ENCODE measurements around the gene DNAH10.
"Not testable (repeated sequence)": the region's sequence is repeated elsewhere in the genome, so short reads cannot be mapped to it uniquely, and the experiment has no call there.

The DNAH10 gene

DNA sequence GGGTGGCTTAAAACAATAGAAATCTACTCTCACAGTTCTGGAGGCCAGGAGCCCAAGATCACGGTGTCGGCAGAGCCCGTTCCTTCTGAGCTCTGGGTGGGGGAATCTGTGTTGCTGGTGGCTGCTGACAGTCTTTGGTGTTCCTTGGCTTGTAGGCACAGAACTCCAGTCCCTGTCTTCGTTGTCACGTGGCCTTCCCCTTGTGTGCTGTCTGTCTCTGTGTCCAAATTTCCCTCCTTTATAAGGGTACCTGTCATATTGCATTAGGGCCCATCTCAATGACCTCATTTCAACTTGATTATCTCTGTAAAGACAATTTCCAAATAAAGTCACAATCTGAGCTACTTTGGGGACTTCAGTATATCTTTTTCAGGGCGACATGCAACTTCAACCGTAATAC is 128.9 kb downstream of the DNAH10 start:
- DNase-seq = no peak

DNA sequence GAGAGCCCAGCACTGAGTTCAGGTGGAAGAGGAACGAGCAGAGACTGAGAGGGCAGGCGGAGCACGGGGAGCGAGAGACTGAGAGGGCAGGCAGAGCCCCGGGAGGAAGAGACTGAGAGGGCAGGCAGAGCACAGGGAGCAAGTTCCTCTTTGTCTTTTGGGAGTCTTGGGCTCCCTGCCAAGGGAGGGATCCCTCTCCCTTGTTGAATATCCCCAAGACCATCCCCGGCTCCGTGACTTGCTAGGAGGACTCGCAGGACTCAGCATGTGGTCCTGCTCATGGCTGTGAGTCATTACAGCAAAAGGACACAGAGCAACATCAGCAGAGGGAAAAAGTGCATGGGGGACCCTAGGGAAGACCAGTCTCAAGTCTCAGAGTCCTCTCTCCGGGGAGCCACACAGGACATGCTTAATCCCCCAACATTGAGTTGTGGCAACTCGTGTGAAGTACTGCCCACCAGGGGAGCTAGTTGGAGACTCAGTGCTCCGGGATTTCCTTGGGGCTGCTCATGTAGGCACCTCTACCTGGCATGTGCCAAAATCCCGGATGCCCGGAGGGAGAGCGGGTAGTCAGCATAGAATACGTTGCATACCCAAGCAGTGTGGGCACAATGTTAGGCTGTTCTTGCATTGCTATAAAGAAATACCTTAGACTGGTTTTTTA is 129.5 kb downstream of the DNAH10 start:
- no peak for DNase-seq

DNA sequence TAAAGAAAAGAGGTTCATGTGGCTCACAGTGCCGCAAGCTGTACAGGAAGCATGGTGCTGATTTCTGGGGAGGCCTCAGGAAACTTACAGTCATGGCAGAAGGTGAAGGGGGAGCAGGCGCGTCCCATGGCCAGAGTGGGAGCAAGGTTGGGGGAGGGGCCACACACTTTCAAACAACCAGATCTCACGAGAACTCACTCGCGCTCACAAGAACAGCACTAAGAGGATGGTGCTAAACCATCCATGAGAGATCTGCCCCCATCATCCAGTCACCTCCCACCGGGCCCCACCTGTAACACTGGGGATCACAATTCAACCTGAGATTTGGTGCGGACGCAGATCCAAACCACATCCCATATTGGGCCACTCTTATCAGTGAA is 130.1 kb downstream of the DNAH10 start:
- DNase-seq = no peak

DNA sequence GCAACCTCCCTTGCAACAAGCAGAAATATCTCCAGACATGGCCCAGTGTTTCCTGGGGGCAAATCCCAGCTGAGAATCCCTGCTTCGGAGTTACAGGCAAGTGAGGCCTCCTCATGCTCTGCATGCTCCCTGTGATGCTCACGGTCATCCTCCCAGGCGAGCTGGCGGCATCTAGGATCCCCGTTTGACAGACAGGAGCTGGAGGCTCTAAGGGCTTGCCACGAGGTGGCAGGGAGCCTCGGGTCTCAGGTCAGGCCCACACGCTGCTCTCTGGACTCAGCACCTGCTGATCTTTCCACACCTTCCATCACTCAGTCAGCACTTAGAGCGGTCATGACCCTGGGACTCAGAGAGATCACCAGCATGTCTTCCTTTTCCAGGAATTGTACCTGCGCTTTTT is 130.8 kb downstream of the DNAH10 start:
- DNase-seq = no peak

DNA sequence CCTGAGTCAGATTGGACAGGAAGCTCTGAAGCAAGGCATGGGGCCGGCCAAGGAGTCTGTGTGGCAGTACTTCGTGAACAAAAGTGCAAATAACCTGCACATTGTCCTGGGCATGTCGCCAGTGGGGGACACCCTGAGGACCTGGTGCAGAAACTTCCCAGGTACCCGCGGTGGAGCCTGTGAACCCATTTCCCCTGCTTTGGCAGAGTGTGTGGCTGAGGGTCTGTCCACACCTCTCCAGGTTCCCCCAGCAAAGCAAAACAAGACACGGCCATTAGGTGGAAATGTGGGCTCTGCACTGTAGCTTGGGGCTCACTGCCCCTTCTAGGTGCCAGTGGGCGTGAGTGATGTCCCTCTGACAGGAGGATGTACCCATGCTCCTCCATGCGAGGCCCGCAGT is 131.2 kb downstream of the DNAH10 start:
- DNase-seq = no peak

DNA sequence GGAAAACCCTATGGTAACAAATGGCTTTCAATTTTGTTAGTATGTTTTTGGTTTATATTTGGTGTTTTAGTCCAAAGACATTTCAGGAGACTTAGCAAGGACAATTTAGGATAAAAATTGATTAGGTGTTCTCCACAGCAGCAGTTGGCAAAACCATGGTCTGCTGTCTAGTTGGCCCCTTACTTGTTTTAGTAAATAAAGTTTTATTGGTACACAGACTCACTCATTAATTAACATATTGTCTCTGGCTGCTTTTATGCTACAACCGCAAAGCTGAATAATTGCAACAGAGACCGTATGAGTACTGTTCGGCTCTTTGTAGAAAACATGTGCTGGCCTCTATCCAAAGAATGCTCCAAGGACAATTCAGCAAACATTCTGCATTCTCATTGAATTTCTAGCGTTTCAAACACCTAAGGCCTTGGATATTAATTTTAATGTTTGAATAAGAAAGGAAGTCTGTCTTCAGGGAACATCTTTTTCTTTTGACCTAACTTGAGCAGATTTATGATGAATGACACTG is 132.8 kb downstream of the DNAH10 start:
- no peak for DNase-seq

DNA sequence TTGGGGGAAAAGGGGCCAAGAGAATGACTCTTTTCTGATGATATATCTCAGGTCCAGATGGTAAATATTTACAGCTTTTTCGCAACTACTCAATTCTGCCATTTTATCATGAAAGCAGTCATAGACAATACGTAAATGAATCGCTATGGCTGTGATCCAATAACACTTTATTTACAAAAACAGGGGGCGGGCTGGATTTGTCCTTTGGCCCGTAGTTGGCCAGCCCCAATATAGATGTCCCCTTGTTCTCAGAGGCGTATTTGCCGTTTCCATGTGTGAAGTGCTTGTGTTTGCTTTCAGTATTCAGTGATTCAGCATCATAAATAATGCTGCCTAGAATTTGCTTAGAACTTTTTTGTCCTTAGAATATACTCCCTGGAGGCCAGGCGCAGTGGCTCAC is 133.3 kb downstream of the DNAH10 start:
- no peak for DNase-seq

DNA sequence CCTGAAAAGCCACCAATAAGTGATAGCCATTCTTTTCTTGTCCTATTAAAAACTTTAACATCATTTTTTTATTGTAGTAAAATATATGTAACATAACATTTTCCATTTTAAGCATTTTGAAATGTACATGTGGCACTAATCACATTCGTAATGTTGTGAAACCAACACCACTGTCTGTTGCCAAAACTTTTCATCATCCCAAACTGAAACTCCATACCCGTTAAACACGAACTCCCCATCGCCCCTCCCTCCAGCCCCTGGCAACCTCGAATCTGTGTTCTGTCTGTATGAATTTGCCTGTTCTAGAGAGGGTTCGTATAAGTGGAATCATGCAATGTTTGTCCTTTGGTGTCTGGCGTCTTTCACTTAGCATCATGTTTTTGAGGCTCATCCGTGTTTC is 134.7 kb downstream of the DNAH10 start:
- DNase-seq = no peak

DNA sequence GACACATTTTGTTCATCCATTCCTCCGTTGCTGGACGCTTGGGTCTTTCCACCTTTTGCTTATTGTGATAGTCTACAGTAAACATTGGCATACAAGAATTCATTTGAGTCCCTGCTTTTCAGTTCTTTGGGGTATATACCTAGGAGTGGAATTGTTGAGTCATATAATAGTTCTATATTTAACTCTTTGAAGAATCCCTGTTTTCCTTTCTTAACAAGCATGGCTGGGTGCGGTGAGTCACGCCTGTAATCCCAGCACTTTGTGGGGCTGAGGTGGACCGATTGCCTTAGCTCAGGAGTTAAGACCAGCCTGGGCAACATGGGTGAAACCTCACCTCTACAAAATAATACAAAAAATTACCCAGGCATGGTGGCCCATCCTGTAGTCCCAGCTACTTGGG is 135.1 kb downstream of the DNAH10 start:
- DNase-seq = no peak

DNA sequence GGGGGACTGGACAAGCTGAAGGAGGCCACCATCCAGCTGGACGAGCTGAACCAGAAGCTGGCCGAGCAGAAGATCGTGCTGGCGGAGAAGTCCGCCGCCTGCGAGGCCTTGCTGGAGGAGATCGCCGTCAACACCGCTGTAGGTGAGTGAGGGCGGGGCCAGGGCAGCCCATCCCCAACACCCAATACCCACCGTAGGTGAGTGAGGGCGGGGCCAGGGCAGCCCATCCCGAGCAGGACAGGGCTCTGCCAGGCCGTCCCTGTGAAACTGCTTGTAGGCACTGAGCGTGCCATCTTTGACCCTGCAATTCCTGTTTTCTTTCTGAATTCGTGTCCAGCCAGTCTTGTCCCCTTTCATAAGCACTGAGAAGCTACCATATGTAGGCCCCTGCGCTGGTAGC is 136.6 kb downstream of the DNAH10 start:
- DNase-seq = no peak

DNA sequence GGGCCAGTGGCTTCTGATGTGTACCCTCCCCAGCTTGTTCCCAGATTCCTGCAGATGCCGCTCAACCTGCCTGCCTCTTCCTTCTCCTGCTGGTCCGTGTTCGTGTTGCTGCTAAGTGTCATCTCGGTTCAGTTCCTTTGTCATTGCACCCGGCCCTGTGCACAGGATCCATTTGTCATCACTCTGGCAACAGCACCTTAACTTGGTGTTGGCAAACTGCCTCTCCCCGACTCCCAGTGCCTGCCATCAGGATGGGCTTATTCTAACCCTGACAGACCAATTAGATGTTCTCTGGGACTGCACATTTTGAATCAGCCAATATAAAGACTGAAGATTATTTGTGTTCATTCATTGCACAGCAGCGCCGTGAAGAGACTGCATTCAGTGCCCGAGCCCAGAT is 137.3 kb downstream of the DNAH10 start:
- DNase-seq = no peak

DNA sequence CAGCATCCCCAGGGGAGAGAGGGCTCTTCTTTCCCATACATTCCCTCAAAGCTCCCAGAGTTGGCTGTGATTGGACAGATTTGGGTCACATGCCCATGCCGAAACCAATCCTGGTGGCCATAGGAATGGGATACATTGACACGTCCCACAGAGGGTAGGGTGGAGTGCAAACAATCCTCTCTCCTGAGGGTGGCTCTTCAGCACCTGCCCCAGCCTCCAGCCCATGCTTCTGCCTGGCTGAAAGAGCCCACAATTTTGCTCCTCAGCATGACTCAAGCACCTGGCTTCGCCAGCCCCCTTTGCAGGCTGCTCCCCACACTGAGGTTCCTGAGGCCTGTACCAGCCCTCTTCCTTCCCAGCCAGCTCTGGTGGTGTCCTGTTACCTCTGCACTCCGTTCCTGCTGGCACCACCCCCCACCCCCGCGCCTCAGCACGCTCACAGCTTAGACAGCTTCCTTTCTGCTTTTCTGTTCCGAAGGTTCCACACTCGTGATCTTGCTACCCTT is 138.8 kb downstream of the DNAH10 start:
- DNase-seq = no peak

DNA sequence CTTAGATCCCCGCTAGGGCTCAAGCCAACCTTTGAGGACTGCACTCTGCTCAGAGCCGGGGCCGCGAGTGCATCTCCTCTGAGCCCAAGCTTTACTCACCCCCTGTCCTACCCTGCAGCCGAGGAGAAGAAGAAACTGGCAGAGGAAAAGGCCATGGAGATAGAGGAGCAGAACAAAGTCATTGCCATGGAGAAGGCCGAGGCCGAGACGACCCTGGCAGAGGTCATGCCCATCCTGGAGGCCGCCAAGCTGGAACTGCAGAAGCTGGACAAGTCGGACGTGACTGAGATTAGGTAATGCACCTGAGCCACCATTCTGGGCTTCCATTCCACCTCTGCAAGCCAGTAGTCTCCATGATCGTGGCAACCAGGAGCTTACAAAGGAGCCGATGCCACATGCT is 140.7 kb downstream of the DNAH10 start:
- DNase-seq = no peak

DNA sequence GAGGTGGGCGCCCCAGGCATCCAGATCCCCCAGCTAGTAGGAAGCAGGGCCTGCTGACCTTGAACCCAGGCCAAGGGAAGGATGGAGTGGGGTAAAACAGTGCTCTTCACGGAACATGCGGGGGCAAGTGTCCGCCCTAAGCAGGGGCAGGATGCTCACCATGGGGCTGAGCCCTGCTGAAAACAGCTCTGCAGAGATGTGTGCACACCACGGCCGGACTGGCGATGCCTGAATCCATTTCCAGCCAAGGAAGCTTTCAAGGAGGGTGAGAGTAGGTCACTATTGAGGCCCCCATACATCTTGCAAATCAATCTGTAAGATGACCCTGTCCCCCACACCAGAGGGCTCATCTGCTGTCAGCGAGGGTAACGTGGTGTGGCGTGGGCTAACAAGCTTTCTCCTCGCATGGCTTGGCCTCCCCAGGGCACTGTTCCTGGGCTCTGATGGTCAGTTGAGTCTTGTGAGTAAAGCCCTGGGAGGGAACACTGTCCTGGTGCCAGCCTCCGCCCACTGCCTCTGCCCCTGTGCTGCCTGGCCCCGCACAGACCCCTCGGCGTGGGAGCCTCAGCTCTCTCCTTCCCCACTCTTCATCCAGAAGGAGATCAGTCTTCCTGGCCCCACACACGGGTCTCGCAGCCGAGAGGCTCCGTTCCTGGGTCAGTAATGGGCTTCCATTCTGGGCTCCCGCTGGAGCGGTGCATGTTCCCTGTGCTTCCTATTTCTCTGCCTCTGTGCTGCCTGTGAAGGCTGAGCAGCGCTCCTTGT is 141.4 kb downstream of the DNAH10 start:
- DNase-seq = no peak

DNA sequence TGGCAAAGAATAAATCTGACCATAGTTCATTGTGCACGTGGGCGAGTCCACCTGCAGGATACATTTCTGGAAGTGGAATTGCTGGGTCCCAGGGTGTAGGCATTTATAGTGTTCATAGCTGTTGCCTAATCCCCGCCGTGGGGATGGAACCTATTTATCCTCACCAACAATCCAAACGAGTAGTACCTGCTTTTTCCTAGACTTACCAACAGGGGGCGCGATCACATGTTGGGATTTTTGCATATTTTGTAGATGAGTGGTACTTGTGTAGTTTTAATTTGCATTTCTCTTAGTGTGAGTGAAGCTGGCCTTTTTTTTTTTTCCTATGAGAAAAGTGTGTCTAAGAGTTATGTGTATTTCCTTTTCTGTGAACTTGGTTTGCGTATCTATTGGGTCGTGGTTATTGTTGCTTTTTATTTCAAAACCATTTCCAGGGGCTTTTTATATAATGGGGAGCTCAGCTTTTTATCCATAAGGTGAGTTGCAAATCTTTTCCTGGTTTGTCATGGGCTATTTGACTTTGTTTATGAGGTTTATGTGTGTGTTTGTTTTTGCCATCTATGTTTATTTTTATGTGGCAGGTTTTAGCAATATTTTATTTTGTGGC is 143.3 kb downstream of the DNAH10 start:
- peak; percentile 42 for DNase-seq

DNA sequence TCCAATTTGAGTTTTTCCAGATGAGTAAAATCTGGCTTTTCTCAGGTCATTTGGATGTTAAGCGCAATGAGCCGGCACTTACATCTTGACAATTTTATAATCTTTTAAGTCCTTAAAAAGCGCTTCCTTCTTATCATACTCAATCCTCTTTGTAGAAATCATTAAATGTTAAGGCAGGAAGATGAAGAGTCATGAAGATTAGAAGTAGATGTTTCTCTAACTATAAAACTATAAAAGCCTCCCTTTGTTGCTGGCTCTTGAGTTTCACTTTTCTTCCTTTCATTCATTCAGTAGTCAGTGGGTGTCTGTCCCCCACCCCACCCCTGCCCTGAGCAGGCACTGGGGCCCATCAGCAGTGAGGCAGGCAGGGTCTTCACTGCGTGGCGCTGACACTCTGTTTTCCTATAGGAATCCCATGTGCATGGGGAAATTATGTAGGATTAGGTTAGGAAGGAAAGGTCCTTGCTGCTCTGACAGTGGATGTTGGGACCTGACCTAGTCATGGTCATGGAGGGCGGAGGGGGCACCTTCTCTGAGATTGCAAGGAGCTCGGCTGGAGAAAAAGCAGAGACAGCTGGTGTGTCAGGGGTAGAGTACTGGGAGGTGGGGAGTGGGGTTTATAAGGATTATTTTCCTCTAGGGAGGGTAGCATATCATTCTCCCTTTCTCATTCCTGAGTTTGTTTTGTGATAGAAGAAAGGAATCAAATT is 144.8 kb downstream of the DNAH10 start:
- no peak for DNase-seq

DNA sequence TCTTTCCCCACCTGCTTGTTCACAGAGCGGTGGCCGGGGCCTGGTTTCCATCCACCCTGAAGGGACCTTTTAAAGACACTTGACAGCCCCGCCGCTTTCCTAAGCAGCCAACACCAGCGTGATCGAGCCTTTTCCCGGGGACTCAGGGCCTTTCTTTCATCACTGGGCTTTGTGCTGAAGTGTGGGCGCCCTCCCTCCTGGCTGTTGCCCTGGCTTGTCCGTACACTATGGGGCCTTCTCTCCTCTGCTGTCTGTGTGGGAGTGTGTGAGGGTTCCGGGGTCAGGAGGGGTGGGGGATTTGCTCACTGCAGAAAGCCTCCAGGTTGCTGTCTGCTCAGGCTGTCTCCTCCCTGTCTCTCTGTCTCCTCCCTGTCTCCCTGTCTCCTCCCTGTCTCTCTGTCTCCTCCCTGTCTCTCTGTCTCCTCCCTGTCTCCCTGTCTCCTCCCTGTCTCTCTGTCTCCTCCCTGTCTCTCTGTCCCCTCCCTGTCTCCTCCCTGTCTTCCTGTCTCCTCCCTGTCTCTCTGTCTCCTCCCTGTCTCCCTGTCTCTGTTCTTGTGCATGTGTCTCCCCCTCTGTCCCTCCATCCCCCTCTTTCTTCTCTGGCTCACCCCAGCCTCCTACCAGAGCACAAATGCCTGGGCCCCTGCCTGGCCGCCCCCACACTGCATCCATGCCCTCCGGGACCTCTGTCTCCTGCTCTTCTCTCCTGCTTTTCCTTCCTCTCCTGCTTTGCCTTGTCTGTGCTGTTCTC is 145.8 kb downstream of the DNAH10 start:
- DNase-seq = no peak

DNA sequence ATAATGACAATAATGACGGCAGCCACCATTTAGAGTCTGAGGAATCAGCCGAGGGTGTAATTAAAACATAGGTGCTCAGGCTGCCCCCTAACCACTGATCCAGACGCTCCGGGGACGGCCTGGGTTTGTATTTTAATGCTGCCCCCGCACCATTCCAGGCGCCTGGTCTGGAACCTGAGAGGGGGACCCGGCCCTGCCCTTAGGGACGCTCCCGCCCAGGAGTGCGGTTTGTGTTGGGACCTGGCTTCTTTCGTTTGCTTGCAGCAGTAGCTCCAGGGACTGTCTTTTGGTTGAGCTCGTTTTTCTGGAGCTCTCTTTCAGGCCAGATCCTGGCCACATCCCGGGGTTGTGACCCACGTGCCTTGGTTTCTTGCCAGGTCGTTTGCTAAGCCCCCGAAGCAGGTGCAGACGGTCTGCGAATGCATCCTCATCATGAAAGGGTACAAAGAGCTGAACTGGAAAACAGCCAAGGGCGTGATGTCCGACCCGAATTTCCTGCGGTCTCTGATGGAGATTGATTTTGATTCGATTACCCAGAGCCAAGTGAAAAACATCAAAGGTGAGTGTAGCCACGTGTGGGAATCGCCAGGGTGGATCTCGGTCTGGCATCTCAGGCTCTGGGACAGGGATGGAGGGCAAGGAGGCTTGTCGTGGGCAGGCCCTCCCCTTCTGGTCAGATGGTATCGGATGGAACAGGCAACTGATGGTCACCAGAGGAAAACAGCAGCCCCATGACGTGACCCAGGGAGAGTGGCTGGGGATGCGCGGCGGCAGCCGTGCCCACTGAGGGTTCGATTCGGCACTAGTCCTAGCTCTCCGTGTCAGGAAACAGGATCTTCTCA is 147.0 kb downstream of the DNAH10 start:
- no peak for DNase-seq

DNA sequence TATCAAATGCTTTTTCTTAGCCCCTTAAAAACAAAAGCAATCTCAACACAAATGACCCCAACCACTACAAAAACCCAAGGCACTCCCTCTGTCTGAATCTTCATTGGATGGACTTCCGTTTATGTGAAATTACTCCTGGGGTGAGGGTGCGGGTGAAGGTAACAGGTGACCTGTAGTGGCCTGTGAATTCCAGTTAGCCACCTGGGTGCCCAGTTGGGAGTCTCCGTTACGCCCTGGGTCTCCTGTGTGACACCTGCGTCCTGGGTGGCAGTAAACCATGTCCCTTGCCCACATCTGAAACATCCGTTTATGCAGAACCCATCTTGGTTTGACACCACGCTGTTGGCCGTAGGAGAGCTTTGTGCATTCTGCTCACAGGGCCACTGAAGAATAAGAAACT is 148.0 kb downstream of the DNAH10 start:
- no peak for DNase-seq

DNA sequence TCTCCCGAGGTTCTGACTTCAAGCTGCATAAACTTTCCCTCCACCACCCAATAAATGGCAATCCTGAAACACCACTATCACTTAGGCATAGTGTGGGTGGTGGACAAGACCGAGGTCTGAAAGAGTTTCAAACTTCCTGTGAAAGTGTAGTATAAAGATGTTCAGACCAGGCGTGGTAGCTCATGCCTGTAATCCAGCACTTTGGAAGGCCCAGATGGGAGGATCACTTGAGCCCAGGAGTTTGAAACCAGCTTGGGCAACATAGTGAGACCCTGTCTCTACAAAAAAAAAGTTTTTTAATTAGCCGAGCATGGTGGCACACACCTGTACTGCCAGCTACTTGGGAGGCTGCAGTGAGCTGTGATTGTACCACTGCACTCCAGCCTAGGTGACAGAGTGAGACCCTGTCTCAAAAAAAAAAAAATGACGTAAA is 148.7 kb downstream of the DNAH10 start:
- DNase-seq = no peak

DNA sequence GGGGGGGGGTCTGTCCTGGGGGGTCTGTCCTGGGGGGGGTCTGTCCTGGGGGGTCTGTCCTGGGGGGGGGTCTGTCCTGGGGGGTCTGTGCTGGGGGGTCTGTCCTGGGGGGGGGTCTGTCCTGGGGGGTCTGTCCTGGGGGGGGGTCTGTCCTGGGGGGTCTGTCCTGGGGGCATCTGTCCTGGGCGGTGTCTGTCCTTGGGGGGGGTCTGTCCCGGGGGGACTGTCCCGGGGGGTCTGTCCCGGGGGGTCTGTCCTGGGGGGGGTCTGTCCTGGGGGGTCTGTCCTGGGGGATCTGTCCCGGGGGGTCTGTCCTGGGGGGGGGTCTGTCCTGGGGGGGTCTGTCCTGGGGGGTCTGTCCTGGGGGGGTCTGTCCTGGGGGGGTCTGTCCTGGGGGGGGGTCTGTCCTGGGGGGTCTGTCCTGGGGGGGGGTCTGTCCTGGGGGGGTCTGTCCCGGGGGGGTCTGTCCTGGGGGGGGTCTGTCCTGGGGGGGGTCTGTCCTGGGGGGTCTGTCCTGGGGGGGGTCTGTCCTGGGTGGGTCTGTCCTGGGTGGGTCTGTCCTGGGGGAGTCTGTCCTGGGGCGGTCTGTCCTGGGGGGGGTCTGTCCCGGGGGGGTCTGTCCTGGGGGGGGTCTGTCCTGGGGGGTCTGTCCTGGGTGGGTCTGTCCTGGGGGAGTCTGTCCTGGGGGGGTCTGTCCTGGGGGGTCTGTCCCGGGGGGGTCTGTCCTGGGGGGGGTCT is 149.7 kb downstream of the DNAH10 start:
- DNase-seq = not testable (repeated sequence)
